Astrocyte (in vitro differentiated cells and primary cell): ENCODE measurements around the gene FCN3.

Experiments
- EZH2 ChIP-seq: IDR thresholded peaks from 2 replicates; pipeline ENCODE4 v1.6.1; 2012; ENCODE audit warnings: mild to moderate bottlenecking, low read length, inconsistent platforms; ENCODE audit not compliant: insufficient read depth
- TF ChIP-seq, protein P1 (sequence below): IDR thresholded peaks from 2 replicates; pipeline ENCODE4 v1.5.1; 2011; ENCODE audit warnings: low read depth, mild to moderate bottlenecking, inconsistent platforms, low read length, moderate library complexity; ENCODE audit not compliant: insufficient read depth

DNA sequence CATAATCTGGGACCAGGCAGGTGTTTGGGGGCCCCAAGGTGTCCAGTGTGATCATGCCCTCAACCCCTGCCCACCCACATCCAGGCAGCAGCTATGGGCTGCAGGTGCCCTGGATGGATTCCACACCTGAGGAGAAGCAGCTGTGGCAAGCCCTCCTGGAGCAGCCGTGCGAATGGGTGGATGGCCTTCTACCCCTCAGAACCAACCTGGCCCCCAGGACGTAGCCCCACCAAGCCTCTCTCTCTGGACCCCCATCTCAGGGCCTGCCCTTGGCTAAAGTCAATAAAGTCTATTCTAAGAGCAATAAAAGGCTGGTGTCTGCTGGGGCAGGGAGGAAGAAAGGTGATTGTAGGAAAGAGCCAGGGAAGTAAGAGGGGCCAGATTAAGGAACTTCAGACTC is 21.0 kb downstream of the FCN3 start:
- TF ChIP-seq, protein P1, sequence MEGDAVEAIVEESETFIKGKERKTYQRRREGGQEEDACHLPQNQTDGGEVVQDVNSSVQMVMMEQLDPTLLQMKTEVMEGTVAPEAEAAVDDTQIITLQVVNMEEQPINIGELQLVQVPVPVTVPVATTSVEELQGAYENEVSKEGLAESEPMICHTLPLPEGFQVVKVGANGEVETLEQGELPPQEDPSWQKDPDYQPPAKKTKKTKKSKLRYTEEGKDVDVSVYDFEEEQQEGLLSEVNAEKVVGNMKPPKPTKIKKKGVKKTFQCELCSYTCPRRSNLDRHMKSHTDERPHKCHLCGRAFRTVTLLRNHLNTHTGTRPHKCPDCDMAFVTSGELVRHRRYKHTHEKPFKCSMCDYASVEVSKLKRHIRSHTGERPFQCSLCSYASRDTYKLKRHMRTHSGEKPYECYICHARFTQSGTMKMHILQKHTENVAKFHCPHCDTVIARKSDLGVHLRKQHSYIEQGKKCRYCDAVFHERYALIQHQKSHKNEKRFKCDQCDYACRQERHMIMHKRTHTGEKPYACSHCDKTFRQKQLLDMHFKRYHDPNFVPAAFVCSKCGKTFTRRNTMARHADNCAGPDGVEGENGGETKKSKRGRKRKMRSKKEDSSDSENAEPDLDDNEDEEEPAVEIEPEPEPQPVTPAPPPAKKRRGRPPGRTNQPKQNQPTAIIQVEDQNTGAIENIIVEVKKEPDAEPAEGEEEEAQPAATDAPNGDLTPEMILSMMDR = no peak
- no peak for TF ChIP-seq EZH2
